NB4 (cell line): ENCODE results near the gene DENND11.

Experiments used
- CTCF ChIP-seq: IDR thresholded peaks from one replicate; pipeline ENCODE4 v1.5.1; 2012; ENCODE audit warnings: low read depth, low read length
- MYC ChIP-seq: IDR thresholded peaks from 2 replicates; pipeline ENCODE4 v1.6.1; 2011; ENCODE audit warnings: low read depth, low read length
- POLR2A ChIP-seq: IDR thresholded peaks from 2 replicates; pipeline ENCODE4 v1.6.1; 2011; ENCODE audit warnings: mild to moderate bottlenecking; ENCODE audit not compliant: insufficient read length; ENCODE audit errors: extremely low read depth
- TF ChIP-seq, protein P1 (sequence below): IDR thresholded peaks from 2 replicates; pipeline ENCODE4 v1.6.1; 2011; ENCODE audit warnings: low read depth, low read length

DNA sequence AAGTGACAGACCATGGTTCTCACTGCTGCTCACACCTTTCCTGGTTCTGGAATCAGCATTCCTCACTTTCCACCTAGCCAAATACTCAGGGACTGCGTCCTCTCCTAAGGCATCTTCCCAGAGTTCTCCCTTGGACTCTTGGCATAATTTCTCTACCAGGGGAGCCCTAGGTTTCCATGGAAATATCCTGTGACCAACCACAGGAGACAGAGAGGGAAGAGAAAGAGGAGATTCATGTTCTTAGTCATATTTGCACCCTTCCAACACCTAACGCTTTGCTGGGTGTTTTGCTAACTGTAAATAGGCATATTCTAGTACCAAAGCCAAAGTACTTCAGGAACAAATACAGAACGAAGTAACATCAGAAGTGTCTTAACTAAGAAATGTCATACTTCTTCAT lies 28.6 kb downstream of the DENND11 start:
- TF ChIP-seq CTCF (no peak), POLR2A (no peak), MYC (no peak)
- TF ChIP-seq, protein P1, sequence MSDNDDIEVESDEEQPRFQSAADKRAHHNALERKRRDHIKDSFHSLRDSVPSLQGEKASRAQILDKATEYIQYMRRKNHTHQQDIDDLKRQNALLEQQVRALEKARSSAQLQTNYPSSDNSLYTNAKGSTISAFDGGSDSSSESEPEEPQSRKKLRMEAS = no peak
